HEK293 (cell line): ENCODE results near the gene NLGN1.

Source experiments
- CTCF ChIA-PET: fragments of 350-600 bp; formaldehyde crosslinking; extraction: SDS; loops from one replicate; lab custom pipeline; 2021; ENCODE audit warnings: antibody characterized with exemption; lab: Yijun Ruan, JAX
- POLR2A ChIA-PET: fragments of 300-600 bp; formaldehyde crosslinking; extraction: SDS; loops from one replicate; lab custom pipeline; 2020; ENCODE audit warnings: antibody characterized with exemption, inconsistent platforms; lab: Yijun Ruan, JAX
- H3K27ac ChIP-seq: fragments of 200-500 bp; sonication (Bioruptor generic); 2 replicates; pipeline ENCODE4 v1.5.1; 2014; ENCODE audit warnings: low read depth, low read length, control low read depth, inconsistent platforms; ENCODE audit errors: extremely low read depth
- H3K36me3 ChIP-seq, 2 experiments: fragments of 200-500 bp in 1 of 2; sonication (Bioruptor generic) in 1 of 2; 1 replicate in 1 of 2; 2 replicates in 1 of 2; pipeline ENCODE4 v1.5.1; 2014 to 2017; ENCODE audit warnings: inconsistent platforms in 2 of 2, low read length in 2 of 2; ENCODE audit not compliant: control insufficient read depth in 2 of 2, insufficient read depth in 1 of 2
- H3K4me1 ChIP-seq: fragments of 200-500 bp; sonication (Bioruptor generic); 2 replicates; pipeline ENCODE4 v1.5.1; 2014; ENCODE audit warnings: mild to moderate bottlenecking, low read length, inconsistent platforms; ENCODE audit not compliant: control insufficient read depth, insufficient read depth
- H3K4me3 ChIP-seq: 2 replicates; pipeline ENCODE4 v1.5.1; 2011; ENCODE audit warnings: low read depth, mild to moderate bottlenecking, control low read depth, low read length, moderate library complexity
- H3K9me3 ChIP-seq: fragments of 200-500 bp; sonication (Bioruptor generic); 2 replicates; pipeline ENCODE4 v1.5.1; 2014; ENCODE audit warnings: low read depth, low read length, inconsistent platforms; ENCODE audit not compliant: control insufficient read depth, insufficient read depth
- GLIS1 ChIP-seq: fragments of 450-650 bp; formaldehyde crosslinking; IDR thresholded peaks from 2 replicates; pipeline ENCODE4 v1.5.1; 2016; ENCODE audit warnings: missing biosample characterization, missing genetic modification characterization
- KLF9 ChIP-seq: fragments of 450-650 bp; formaldehyde crosslinking; IDR thresholded peaks from 2 replicates; pipeline ENCODE4 v1.5.1; 2016; ENCODE audit warnings: missing biosample characterization, missing genetic modification characterization, low read depth
- MEIS1 ChIP-seq: sonication (generic); formaldehyde crosslinking; IDR thresholded peaks from 2 replicates; pipeline ENCODE4 v1.8.1; 2022; ENCODE audit warnings: missing genetic modification reagents, mild to moderate bottlenecking, borderline replicate concordance
- MYNN ChIP-seq: fragments of 450-650 bp; formaldehyde crosslinking; IDR thresholded peaks from 2 replicates; pipeline ENCODE4 v1.5.1; 2016; ENCODE audit warnings: missing biosample characterization, missing genetic modification characterization, borderline replicate concordance
- MZF1 ChIP-seq: fragments of 450-650 bp; formaldehyde crosslinking; IDR thresholded peaks from 2 replicates; pipeline ENCODE4 v1.5.1; 2017; ENCODE audit warnings: missing biosample characterization, missing genetic modification characterization, borderline replicate concordance
- ZBTB10 ChIP-seq: fragments of 450-650 bp; formaldehyde crosslinking; IDR thresholded peaks from 2 replicates; pipeline ENCODE4 v1.5.1; 2016; ENCODE audit warnings: missing biosample characterization, missing genetic modification characterization
- ZBTB48 ChIP-seq: fragments of 450-650 bp; formaldehyde crosslinking; IDR thresholded peaks from 2 replicates; pipeline ENCODE4 v1.5.1; 2016; ENCODE audit warnings: missing biosample characterization, missing genetic modification characterization
- ZFP3 ChIP-seq: fragments of 450-650 bp; formaldehyde crosslinking; IDR thresholded peaks from 2 replicates; pipeline ENCODE4 v1.5.1; 2016; ENCODE audit warnings: low read depth, missing biosample characterization, missing genetic modification characterization
- ZNF146 ChIP-seq: fragments of 450-650 bp; formaldehyde crosslinking; IDR thresholded peaks from 2 replicates; pipeline ENCODE4 v1.5.1; 2016; ENCODE audit warnings: missing biosample characterization, missing genetic modification characterization
- ZNF157 ChIP-seq: fragments of 450-650 bp; formaldehyde crosslinking; IDR thresholded peaks from 2 replicates; pipeline ENCODE4 v1.5.1; 2016; ENCODE audit warnings: missing biosample characterization, missing genetic modification characterization
- ZNF16 ChIP-seq: fragments of 450-650 bp; formaldehyde crosslinking; IDR thresholded peaks from 2 replicates; pipeline ENCODE4 v1.5.1; 2016; ENCODE audit warnings: low read depth, missing biosample characterization, missing genetic modification characterization
- ZNF184 ChIP-seq: fragments of 450-650 bp; IDR thresholded peaks from 2 replicates; pipeline ENCODE4 v1.5.1; 2018; ENCODE audit warnings: missing biosample characterization, mild to moderate bottlenecking, missing genetic modification characterization
- ZNF2 ChIP-seq: fragments of 450-650 bp; formaldehyde crosslinking; IDR thresholded peaks from 2 replicates; pipeline ENCODE4 v1.5.1; 2016; ENCODE audit warnings: missing biosample characterization, missing genetic modification characterization
- ZNF214 ChIP-seq: fragments of 450-650 bp; formaldehyde crosslinking; IDR thresholded peaks from 2 replicates; pipeline ENCODE4 v1.5.1; 2017; ENCODE audit warnings: missing biosample characterization, mild to moderate bottlenecking, missing genetic modification characterization, borderline replicate concordance
- ZNF266 ChIP-seq: fragments of 450-650 bp; formaldehyde crosslinking; IDR thresholded peaks from 2 replicates; pipeline ENCODE4 v1.5.1; 2016; ENCODE audit warnings: missing biosample characterization, missing genetic modification characterization, low read depth
- ZNF391 ChIP-seq: fragments of 450-650 bp; formaldehyde crosslinking; IDR thresholded peaks from 2 replicates; pipeline ENCODE4 v1.5.1; 2016; ENCODE audit warnings: low read depth, missing biosample characterization, missing genetic modification characterization, borderline replicate concordance
- ZNF416 ChIP-seq: fragments of 450-650 bp; formaldehyde crosslinking; IDR thresholded peaks from 2 replicates; pipeline ENCODE4 v1.5.1; 2016; ENCODE audit warnings: missing biosample characterization, missing genetic modification characterization
- ZNF513 ChIP-seq: fragments of 450-650 bp; IDR thresholded peaks from 2 replicates; pipeline ENCODE4 v1.5.1; 2018; ENCODE audit warnings: missing biosample characterization, missing genetic modification characterization
- ZNF518A ChIP-seq: fragments of 450-650 bp; formaldehyde crosslinking; conservative IDR thresholded peaks from 2 replicates; pipeline ENCODE4 v1.5.1; 2016; ENCODE audit warnings: low read depth, missing biosample characterization, missing genetic modification characterization
- ZNF626 ChIP-seq: fragments of 450-650 bp; sonication (Bioruptor Pico); formaldehyde crosslinking; IDR thresholded peaks from 2 replicates; pipeline ENCODE4 v1.5.1; 2018; ENCODE audit warnings: missing biosample characterization, missing genetic modification characterization, inconsistent platforms
- ZNF645 ChIP-seq: fragments of 450-650 bp; formaldehyde crosslinking; IDR thresholded peaks from 2 replicates; pipeline ENCODE4; 2016; ENCODE audit warnings: missing biosample characterization, missing genetic modification characterization
- ZNF664 ChIP-seq: fragments of 450-650 bp; formaldehyde crosslinking; IDR thresholded peaks from 2 replicates; pipeline ENCODE4 v1.5.1; 2016; ENCODE audit warnings: missing biosample characterization, missing genetic modification characterization
- ZNF768 ChIP-seq: fragments of 450-650 bp; formaldehyde crosslinking; IDR thresholded peaks from 2 replicates; pipeline ENCODE4 v1.5.1; 2018; ENCODE audit warnings: missing biosample characterization, mild to moderate bottlenecking, missing genetic modification characterization
- ZNF792 ChIP-seq: fragments of 450-650 bp; formaldehyde crosslinking; IDR thresholded peaks from 2 replicates; pipeline ENCODE4 v1.5.1; 2016; ENCODE audit warnings: missing biosample characterization, missing genetic modification characterization

NLGN1 gene

GRCh38 chr3:173465898-173466678 is 68.5 kb downstream of the NLGN1 start:
- H3K36me3 ChIP-seq = no peaks in the 10 kb centered on the region
- no peak overlapping the region for H3K4me3 ChIP-seq
- TF ChIP-seq KLF9 (tag by site-specific recombination) (no peak), ZBTB10 (tag by site-specific recombination) (no peak), ZNF768 (tag by site-specific recombination) (no peak), MZF1 (tag by site-specific recombination) (no peak), ZNF513 (tag by site-specific recombination) (no peak), ZNF2 (no peak), ZNF146 (tag by site-specific recombination) (no peak)
- H3K27ac ChIP-seq = no peak overlapping the region
- ChIA-PET CTCF (no interaction called here), POLR2A (no interaction called here)
- no peaks in the 10 kb centered on the region for H3K4me1 ChIP-seq
- no peaks in the 10 kb centered on the region for H3K9me3 ChIP-seq

- Histone ChIP-seq H3K27ac (no peak overlapping the region), H3K9me3 (no peaks in the 10 kb centered on the region), H3K4me1 (no peaks in the 10 kb centered on the region), H3K36me3 (no peaks in the 10 kb centered on the region), H3K4me3 (no peak overlapping the region)
- CTCF ChIA-PET = no interaction called here
- POLR2A ChIA-PET = no interaction called here
- TF ChIP-seq ZFP3 (tag by site-specific recombination) (no peak), ZNF626 (no peak), ZNF518A (no peak), ZNF792 (tag by site-specific recombination) (no peak), GLIS1 (no peak), ZBTB48 (no peak), ZNF157 (tag by site-specific recombination) (no peak), ZNF664 (tag by site-specific recombination) (no peak), ZNF416 (tag by site-specific recombination) (no peak), ZNF214 (no peak), ZNF266 (tag by site-specific recombination) (no peak), ZNF184 (tag by site-specific recombination) (no peak), ZNF391 (no peak), MYNN (tag by site-specific recombination) (no peak), ZNF645 (no peak), MEIS1 (CRISPR knock-in tag) (no peak), ZNF16 (no peak)
Observed at GRCh38 chr3:173467501-173467900, 70.0 kb downstream of the NLGN1 start.
